GM18507 (cell line): ENCODE results near the gene ATP5MC3.
"Not testable (repeated sequence)": the region's sequence is repeated elsewhere in the genome, so short reads cannot be mapped to it uniquely, and the experiment has no call there.

ENCODE experiments used
- DNase-seq: peaks from one replicate; pipeline ENCODE4 v3.0.0; 2011; ENCODE audit warnings: low read depth; ENCODE audit not compliant: insufficient read length; ENCODE audit errors: extremely low spot score
- FAIRE-seq: peaks from 2 replicates; lab custom pipeline; 2011; peaks lifted over from hg19 to GRCh38; lab: Jason Lieb, UNC

Gene ATP5MC3

DNA sequence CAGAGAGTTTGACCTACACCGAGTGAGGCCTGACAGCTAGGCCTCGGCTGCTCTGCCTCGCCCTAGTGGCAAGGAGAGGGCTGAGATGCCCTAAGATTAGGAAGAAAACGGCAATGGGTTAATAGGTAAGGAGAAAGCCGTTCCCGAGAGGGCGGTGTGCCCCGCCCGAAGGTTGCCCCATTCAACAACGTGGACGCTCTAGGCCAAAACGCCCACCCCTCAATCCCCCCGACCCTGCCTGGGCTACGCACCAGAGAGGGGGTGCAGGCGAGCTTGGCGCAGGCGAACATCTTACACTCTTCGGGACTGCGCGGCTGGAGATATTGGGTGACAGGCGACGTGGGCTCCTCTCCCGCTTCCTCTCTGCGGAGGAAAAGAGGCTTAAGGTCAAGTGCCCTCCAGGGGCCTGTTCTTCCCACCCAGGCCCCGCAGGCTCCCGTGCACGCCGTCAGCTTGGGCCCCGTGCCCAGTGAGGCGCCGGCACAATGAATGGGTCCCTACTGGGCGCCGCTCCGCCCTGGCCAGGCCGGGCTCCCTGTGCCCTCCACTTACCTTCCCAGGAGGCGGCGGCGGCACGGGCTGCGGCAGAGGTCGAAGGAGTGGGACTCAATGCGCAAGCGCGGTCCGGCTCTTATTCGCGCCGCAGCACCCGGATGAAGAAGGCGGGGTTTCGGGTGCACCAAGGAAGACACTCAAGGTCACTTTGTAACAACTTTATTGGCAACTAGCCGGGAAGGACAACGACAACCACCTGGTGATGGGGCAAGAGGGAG is at the start of gene ATP5MC3:
Gene ATP5MC3, minus strand, starts transcription at position 607 of the 773 bp plus-strand sequence. Its CDS starts 317 bp downstream, at position 290.
- DNase-seq (peak; percentile 93), FAIRE-seq (peak; percentile 95)

GRCh38 chr2:175228601-175229000 is 47.1 kb upstream of the ATP5MC3 start:
- not testable (repeated sequence) for FAIRE-seq

DNA sequence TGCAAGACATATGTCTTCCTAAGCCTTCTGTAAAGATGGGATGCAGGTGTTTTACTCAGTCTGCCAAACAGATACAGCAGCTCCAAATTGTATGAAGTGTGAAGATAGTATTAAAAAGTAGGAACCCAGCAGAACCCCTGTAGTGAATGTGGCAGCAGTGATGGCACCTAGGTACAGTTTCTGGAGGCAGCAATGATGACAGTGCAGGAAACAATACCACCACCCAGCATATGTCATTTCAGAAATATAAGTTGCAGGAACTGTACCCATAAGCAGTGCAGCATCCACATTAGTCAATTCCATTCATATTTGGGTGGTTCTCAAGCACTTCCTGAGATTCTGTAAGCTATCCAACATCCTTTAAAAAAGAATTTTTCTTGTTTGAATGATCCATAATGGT is 46.7 kb upstream of the ATP5MC3 start:
- FAIRE-seq (no peak), DNase-seq (no peak)

More at GRCh38 chr2:175228601-175229000, 47.1 kb upstream of the ATP5MC3 start:
- DNase-seq, result not testable (repeated sequence)

GRCh38 chr2:175227393-175227792 is 45.9 kb upstream of the ATP5MC3 start:
- FAIRE-seq (no peak), DNase-seq (no peak)

DNA sequence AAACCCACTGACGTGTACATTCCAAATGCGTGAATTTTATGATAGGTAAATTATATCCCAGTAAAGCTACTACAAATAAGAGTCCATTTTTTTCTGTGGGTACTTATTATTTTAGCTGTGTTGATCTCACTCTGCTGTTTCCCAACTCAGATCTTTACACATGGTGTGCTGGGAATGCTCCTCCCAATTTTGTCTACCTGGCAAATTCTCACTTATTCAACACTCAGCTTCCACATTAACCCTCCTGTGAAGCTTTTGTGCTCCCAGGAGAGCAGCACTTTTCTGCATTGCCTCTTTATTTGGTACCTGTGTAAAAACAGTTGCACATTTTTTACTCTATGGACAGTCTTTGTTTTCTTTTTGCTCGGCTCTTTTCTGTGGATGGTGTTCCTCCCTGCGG is 38.6 kb upstream of the ATP5MC3 start:
- FAIRE-seq, result no peak
- DNase-seq, result no peak

DNA sequence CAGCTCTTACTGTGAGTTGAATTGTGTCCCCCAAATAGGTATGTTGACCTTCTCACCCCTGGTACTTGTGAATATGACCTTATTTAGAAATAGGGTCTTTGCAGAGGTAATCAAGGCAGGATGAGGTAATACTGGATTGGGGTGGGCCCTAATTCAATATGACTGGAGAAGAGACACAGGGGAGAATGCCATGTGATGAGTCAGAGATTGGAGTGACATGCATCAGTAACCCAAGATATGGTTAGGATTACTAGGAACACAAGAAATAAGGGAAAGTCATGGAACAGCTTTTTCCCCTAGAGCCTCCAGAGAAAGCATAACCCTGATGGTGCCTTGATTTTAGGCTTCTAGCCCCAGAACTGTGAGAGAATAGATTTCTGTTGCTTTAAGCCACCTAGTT is 37.0 kb upstream of the ATP5MC3 start:
- no peak for FAIRE-seq

GRCh38 chr2:175207741-175208438 is 26.4 kb upstream of the ATP5MC3 start:
- FAIRE-seq (no peak), DNase-seq (no peak)

More for the DNA sequence above, 37.0 kb upstream of the ATP5MC3 start:
- DNase-seq, result no peak

GRCh38 chr2:175206866-175207265 is 25.4 kb upstream of the ATP5MC3 start:
- FAIRE-seq (no peak), DNase-seq (no peak)

- FAIRE-seq (no peak), DNase-seq (no peak)
These were observed 24.0 kb upstream of the ATP5MC3 start for GRCh38 chr2:175205523-175205922.

GRCh38 chr2:175203621-175204496 is 22.3 kb upstream of the ATP5MC3 start:
- DNase-seq, result no peak

GRCh38 chr2:175195012-175195411 is 13.5 kb upstream of the ATP5MC3 start:
- no peak for FAIRE-seq

More at GRCh38 chr2:175203621-175204496, 22.3 kb upstream of the ATP5MC3 start:
- no peak for FAIRE-seq

DNA sequence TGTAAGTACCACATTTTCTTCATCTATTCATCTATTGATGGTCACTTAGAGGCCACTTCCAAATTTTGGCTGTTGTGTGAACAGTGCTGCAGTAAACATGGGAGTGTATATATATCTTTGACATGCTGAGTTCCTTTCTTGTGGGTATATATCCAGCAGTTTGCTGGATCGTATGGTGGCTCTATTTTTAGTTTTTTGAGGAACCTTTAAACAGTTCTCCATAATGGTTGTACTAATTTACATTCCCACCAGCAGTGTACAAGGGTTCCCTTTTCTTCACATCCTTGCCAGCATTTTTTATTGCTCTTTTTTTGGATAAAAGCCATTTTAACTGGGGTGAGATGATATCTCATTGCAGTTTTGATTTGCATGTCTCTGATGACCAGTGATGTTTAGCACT is 7.3 kb upstream of the ATP5MC3 start:
- DNase-seq, result no peak
- no peak for FAIRE-seq

More at GRCh38 chr2:175195012-175195411, 13.5 kb upstream of the ATP5MC3 start:
- no peak for DNase-seq

- DNase-seq (no peak), FAIRE-seq (peak; percentile 18)
These were observed 5.9 kb upstream of the ATP5MC3 start for GRCh38 chr2:175187378-175187777.

DNA sequence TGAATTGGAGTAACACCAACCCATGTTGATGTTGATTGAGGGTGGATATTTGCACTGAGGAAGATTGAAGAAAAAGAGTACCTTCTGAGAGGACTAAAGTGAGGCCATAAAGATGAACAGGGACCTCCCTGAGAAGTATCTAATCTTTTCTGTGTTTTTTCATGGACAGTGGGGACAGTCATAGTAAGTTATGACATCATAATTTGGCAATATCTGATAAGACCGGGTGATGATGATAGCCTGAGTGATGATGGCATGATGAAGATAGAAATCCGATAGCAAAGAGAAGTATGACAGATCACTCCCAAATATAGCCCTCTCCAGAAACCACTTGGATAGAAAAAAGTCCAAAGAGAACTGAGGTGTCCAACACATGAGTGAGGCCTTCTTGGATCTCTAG is 2.2 kb upstream of the ATP5MC3 start:
- FAIRE-seq (no peak), DNase-seq (no peak)

DNA sequence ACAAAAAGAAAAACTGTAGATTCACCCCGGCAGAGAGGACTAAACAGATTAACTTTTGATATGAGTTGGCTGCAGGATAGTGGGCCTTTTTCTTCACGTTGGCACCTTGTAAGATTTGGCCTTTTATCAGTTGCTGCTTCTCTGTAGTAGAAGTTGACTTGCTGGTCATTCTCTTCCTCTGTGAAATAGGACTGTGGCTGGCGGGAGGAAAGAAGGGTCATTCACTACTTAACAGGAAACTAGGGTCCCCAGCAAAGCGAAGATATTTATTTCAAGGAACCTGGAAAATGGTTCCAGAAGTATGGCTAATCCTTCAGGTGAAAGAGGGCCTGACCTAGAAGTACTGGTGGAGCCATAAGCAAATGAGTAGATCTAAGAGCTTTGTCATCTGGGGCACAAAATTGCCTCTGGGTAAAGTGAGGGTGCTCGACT is 383 bp upstream of the ATP5MC3 start:
- DNase-seq (no peak), FAIRE-seq (no peak)

GRCh38 chr2:175180701-175181103 is 808 bp downstream of the ATP5MC3 start:
- FAIRE-seq (peak; percentile 67), DNase-seq (no peak)

DNA sequence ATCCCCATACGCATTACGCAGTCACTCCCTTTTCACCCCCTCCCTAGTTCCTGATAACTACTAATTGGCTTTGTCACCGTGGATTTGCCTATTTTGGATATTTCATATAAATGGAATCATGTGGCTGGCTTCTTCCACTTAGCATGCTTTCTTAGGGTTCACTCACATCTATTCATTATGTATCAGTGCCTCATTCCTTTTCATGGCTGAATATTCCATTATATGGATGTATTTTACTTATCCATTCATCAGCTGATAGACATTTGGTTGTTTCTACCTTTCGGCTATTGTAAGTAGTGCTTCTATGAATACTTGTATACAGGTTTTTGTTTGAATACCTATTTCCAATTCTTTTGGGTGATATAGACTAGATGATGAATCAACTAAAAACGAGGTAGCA is 4.9 kb downstream of the ATP5MC3 start:
- DNase-seq (no peak), FAIRE-seq (no peak)

DNA sequence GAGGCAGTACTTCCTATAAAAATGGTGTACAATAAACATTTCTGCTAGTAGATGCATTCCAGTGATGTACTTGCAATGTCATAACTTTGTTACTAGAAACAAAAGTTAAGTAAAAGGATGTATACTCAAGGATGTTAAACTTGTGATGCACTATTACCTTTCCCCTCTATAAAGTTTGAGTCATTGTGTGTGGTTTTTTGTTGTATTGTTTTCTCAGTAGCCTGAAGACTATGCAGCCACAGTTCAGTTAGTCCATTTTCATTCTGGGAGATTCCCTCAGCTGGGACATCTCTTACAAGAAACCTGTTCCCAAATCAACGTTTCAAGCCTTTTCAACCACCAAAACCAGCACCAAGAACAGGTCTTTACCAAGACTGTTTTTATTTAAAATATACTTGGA is 5.6 kb downstream of the ATP5MC3 start:
- no peak for FAIRE-seq
- DNase-seq, result no peak

DNA sequence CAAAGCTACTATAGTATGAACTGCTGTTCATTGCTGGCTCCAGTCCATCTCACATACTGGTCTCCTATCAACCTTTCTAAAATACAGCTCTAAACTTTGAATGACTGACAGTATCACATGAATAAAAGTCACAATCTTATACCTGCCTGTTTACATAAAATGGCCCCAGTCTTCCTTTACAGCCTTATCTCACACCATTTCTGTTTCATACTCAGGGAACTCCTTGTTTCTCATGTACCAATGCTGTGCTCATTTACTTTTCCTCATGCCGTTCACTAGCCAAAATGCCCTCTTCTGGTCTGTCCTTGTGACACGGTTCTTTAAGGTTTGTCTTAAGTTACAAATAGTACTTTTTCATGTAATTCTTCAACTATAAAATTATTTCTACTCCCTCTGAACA is 6.2 kb downstream of the ATP5MC3 start:
- DNase-seq, result no peak
- FAIRE-seq, result no peak
